Measurements from ENCODE around the gene RPAIN. TPM values are rescaled to one million over a fixed set of nuclear protein-coding genes. Genes with fewer than 3 reads are reported as not detected.

The RPAIN gene
- total and polyA plus RNA-seq, 9 donors, result 26.5 to 46.7 (median 34.1) TPM

GRCh38 chr17:5396612-5397011 is 23.4 kb upstream of the RPAIN start:
- no peak for TF ChIP-seq POLR2A (IDR thresholded peaks at IDR 0.05)
- no peak for TF ChIP-seq EP300 (IDR thresholded peaks at IDR 0.05)
- no peak for TF ChIP-seq CTCF (IDR thresholded peaks at IDR 0.05)
- Histone ChIP-seq H3K4me3 (no peak overlapping the region), H3K36me3 (no peaks in the 10 kb centered on the region), H3K4me1 (ENCODE audit: insufficient read depth) (no peaks in the 10 kb centered on the region), H3K9me3 (no peaks in the 10 kb centered on the region), H3K27me3 (no peaks in the 10 kb centered on the region), H3K27ac (no peak overlapping the region)
- WGBS, 3 donors, result 89 to 96% (median 94%) methylated on average over 2 of the region's 2 CpGs
- no peak for DNase-seq
- intact Hi-C loops (cut with DNase I), result no loop called here

GRCh38 chr17:5399767-5400166 is 20.2 kb upstream of the RPAIN start:
- DNase-seq, result no peak
- Histone ChIP-seq H3K36me3 (no peaks in the 10 kb centered on the region), H3K4me1 (ENCODE audit: insufficient read depth) (no peaks in the 10 kb centered on the region), H3K27me3 (no peaks in the 10 kb centered on the region), H3K27ac (no peak overlapping the region), H3K9me3 (no peaks in the 10 kb centered on the region), H3K4me3 (no peak overlapping the region)
- TF ChIP-seq CTCF (IDR thresholded peaks at IDR 0.05) (no peak), EP300 (IDR thresholded peaks at IDR 0.05) (no peak), POLR2A (IDR thresholded peaks at IDR 0.05) (no peak)
- WGBS, 3 donors, result 86 to 90% (median 88%) methylated on average over 6 of the region's 6 CpGs
- intact Hi-C loops (cut with DNase I), result no loop called here

- intact Hi-C loops (cut with DNase I), result no loop called here
- no peaks in the 10 kb centered on the region for H3K9me3 ChIP-seq
- TF ChIP-seq CTCF (IDR thresholded peaks at IDR 0.05) (no peak), POLR2A (IDR thresholded peaks at IDR 0.05) (no peak), EP300 (IDR thresholded peaks at IDR 0.05) (no peak)
- no peak overlapping the region for H3K4me3 ChIP-seq
- 67 to 73% (median 70%) methylated on average over 4 of the region's 4 CpGs for WGBS, 3 donors
- no peak overlapping the region for H3K27ac ChIP-seq
- H3K4me1 ChIP-seq (ENCODE audit: insufficient read depth), result no peaks in the 10 kb centered on the region
- no peaks in the 10 kb centered on the region for H3K36me3 ChIP-seq
- DNase-seq, result no peak
- no peaks in the 10 kb centered on the region for H3K27me3 ChIP-seq
Observed at GRCh38 chr17:5405400-5405799, 14.6 kb upstream of the RPAIN start.

- 78 to 85% (median 85%) methylated on average over 5 of the region's 5 CpGs for WGBS, 3 donors
- intact Hi-C loops (cut with DNase I), result no loop called here
- Histone ChIP-seq H3K27ac (no peak overlapping the region), H3K27me3 (no peaks in the 10 kb centered on the region), H3K36me3 (no peaks in the 10 kb centered on the region), H3K9me3 (no peaks in the 10 kb centered on the region), H3K4me1 (ENCODE audit: insufficient read depth) (no peaks in the 10 kb centered on the region), H3K4me3 (no peak overlapping the region)
- no peak for TF ChIP-seq POLR2A (IDR thresholded peaks at IDR 0.05)
- no peak for TF ChIP-seq CTCF (IDR thresholded peaks at IDR 0.05)
- TF ChIP-seq EP300 (IDR thresholded peaks at IDR 0.05), result no peak
- no peak for DNase-seq
Observed at GRCh38 chr17:5408186-5408585, 11.8 kb upstream of the RPAIN start.

Data from ovary (tissue), 9 donors.